Stimulated activated CD8-positive, alpha-beta memory T cell treated with anti-CD3 and anti-CD28 coated beads, Interleukin-15, amount 100 ng/mL, for 24 hours (primary cell): Measurements from ENCODE around the gene EMD.
"Not testable (repeated sequence)": the region's sequence is repeated elsewhere in the genome, so short reads cannot be mapped to it uniquely, and the experiment has no call there.

Experiments used
- DNase-seq: peaks from one replicate; pipeline ENCODE4 v3.0.0-alpha.2; 2020; ENCODE audit warnings: low read depth

EMD gene

DNA sequence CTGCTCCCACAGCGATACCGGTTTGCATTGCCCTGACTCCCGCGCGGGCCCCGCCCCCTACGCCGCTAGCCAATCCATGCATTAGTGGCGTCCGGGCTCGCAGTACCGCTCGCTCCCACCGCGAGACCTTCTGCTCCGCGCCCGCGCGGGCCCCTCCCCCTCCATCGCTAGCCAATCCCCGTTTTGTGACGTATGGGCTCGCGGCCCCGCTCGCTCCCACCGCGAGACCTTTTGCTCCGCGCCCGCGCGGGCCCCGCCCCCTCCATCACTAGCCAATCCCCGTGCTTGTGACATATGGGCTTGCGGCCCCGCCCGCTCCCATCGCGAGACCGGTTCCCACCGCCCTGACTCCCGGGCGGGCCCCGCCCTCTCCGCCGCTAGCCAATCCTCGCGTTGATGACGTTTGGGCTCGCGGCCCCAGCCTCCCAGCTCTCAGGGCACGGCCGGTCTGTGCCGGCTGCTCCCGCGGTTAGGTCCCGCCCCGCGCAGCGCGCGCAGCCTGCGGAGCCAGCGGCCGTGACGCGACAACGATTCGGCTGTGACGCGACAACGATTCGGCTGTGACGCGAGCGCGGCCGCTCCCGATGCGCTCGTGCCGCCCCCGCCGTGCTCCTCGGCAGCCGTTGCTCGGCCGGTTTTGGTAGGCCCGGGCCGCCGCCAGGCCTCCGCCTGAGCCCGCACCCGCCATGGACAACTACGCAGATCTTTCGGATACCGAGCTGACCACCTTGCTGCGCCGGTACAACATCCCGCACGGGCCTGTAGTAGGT lies at the start of gene EMD:
TSS of gene EMD (plus strand) at position 497 of the 770 bp plus-strand sequence. CDS start at position 687, 190 bp downstream.
- DNase-seq: peak; percentile 79

DNA sequence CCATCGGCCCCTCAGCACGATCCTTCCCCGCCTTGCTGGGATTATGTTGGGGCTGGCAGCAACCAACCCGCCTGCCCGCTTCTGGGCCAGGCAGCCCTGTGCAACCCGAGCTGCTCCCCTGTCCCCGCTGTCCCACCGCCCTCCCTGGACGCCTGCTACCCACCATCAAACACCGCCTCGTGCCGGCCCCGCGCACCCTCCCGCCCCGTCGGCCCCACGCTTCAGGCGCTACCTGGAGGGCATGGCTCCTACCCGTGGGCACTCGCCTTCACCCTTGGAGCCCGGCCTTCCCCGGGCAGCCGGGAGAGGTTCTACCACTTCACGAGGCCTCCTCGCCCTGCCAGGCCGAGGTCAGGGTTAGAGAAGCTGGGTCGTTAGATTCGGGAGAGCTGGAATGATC lies 46.5 kb upstream of the EMD start:
- no peak for DNase-seq

DNA sequence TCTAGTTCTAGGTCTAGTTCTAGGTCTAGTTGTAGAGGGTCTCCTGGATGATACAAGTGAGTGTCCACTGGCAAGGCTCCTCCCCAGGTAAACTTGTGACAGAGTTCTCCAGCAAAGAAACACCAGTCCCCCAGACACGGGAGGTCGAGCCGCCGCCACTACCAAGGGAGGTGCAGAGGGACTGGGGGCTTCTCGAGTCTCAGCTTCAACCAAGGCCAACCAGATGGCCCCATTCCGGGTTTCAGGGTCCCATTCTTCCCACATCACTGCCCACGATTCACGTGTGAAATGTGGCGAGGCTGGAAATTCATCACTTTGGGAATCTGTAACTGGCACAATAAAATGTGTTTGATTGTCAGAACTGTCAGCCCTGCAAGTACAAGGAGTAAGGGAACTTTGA lies 46.0 kb upstream of the EMD start:
- DNase-seq: no peak

DNA sequence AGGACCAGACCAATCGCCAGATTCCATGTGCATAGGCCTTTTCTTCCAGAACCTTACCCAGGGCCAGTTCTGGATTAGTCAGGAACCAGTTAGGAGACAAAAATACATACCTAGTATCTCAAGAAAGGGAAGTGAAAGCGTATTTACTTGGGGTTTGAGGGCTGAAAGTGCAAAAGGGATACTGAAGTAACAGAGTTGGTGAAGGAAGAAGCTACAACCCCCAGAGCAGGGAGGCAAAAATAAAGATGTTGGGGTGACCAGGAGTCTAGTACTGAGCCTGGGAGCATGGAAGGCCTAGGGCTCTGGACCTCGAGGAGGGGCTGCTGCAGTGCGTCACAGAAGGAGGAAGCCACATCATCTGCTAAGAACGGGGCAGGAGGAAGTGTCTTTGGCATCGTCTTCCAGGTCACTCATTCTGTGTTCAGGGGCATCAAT lies 45.2 kb upstream of the EMD start:
- no peak for DNase-seq

DNA sequence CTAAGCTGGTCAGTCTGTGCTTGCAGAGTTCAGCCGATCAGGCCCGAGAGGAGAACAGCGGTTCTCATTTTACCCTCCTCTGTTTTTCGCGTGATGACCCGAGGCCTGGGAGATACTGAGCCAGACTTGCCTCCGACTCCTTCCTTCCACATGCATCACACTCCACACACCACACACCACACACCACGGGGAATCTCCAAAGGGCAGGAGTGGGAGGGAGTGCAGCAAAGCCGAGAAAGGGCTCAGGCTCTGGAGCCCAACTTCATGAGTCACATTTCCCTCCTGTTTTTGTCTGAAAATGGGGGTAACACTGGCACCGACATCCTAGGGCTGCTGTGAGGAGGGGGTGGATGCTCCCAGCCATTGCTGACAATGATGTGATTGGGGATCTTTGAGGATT lies 44.6 kb upstream of the EMD start:
- DNase-seq: no peak

DNA sequence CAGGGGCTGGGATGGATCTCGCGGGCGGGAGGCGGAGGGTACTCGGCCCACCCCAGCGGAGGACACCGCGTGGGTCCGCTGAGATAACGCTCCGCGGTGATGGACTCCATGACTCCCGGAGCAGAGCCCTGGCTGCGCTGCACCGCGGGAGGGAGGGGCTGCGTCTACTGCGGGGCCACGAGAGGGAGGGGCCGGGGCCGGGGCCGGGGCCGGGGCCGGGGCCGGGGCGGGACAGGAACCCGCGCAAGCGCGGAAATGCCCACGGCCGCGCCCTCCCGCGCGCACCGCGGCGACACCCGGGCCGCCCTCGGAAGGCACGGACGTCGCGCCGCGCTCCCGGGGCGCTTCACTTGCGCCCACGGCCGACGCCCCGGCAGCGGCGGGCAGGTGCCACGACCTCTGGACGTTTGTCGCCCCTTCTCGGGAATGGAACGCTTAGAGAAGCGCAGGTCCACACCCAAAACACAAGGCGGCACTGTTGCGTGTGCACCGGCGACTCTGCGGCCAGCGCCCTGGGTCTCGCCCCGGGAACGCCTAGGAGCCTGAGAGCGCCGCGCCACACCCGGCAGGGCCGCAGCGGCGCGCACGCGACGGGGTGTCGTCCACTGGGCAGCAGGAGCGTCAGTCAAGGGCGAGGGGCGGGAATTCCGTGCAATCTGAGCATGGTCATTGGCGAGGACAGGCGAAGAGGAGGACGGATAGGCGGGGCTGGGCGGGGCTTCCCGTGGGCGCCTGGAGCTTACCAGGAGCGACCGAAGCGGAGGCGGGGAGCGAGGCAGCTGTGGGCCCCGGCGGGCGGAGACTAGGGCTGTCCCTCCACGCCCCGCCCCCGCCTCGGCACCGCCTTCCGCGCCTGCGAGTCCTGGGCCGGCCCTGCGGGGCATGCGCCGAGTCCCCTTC lies 37.4 kb upstream of the EMD start:
- DNase-seq: not testable (repeated sequence)

DNA sequence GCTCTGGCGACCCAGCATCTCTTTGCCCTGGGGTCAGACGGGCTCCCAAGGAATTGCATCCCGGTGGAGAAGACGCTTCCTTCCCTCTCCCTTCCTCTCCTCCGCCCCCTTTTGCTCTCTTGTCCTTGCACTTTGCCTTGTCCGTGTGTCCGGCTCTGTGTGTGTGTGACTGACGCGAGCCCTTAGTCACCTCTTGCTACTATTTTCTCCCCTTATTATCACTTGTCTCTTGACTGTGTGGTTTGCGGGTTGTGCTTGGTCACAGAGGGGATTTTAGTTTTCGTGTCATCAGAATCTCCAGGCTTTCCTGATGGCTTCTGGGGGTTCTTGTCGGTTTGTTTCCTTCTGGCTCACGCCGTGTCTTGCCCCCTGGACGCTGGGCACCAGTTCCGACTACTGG lies 36.0 kb upstream of the EMD start:
- DNase-seq: not testable (repeated sequence)

DNA sequence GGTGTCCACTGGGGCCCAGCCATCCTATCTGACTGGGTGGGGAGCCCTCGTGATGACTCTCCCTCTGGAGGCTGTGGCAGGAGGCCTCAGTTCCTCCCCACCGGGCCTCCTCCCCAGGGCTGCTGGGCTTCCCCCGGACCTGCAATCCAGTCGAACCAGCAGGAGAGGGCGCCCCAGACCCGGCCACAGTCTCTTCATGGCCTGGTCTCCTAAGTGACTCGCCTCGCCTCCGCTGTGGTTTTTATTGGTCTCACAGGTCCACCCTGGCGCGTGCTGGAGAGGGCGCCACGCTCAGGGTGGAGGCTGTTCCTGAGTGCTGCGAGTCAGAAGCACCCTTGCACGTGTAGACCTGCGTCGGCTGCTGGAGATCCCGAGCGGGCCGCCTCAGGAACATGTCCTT lies 35.5 kb upstream of the EMD start:
- DNase-seq: not testable (repeated sequence)

DNA sequence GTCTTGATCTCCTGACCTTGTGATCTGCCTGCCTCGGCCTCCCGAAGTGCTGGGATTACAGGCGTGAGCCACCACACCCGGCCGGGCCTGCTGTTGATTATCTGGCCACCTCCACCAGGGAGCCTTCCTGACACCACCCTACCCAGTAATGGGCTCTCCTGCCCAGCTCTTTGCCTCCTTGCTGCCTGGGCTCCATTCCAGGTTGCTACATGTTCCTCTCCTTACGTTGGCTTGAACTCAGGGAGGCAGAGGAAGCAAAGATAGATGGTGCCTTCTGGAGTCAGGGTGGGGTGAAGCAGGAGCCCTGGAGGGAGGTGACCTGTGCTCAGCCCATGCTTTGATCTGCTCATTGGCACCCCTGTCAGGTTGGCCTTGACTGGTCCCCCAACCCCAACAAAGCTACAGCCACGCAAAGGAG lies 31.0 kb upstream of the EMD start:
- DNase-seq: no peak

DNA sequence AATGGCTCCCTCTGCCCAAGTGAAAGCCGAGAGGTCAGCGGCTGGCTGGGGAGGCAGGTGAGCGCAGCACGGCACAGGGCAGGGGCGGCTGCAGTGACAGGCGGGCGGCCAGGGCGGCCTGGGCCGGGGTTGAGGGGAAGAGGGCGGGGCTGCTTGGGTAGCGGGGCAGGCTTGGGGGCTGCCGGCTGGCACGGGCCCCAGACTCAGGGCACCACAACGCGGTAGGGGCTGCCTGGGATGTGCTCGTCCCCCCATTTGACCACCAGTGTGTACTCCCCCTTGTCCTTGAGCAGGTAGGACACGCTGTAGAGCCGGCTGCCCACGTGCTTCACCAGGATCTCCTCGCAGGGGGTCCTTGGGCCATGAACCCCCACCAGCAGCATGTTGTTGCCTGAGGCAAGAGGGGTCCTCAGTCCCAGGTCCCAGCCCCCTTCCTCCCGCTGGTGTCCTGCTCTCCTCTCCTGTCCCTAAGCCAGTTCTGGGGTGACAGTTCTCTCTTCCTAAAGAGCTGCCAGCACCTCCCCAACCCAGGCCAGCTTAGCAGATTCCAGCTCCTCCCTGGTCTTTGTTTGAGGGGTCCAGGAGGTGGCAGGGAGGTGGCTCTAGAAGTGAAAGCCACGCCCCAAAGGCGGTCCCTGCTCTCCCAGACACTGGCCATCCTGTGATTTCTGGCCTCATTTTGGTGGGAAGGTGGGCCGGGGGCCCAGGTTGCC lies 30.3 kb upstream of the EMD start:
- DNase-seq: no peak

DNA sequence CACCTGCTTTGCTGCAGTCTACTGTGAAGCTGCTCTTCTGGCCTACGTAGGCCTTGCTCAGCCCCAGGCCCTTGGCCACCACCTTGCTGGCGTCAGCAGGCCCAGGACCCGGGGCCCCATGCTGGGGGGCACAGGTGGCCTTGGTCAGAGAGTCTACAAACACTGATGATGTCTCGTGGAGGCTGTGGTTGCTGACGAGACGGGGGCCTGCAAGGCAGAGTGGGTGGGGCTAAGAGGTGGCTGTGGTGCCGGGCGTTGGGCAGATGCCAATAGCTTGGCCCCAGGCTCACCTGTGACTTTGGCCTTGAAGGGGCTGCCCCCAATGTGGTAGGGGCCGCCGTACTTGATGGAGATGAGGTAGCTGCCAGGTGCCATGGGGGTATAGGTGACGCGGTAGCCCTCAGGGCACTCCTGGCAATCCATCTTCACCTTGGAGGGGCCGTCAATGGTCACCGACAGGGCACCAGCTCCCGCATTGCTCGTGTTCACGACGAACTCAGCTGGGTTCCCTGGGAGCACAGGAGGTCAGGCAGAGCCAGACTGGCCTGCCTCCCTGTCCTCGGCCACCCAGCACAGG lies 29.6 kb upstream of the EMD start:
- no peak for DNase-seq

DNA sequence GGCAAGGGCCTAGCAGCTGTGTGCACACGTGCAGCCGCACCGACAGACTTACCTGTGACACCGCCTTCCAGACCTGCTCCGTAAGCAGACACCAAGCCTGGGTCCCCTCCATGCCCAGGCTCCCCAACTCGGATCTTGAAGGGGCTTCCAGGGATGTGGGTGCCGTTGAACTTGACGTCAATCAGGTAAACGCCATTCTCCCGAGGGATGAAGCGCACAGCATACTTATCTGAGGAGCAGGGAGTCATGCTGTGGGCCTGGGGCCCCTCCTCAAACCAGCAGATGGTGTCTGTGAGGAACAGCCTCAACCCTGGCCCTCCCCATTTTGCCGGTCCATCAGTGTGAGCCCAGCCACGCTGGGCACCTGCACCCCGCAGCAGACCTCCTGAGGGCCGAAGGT lies 29.1 kb upstream of the EMD start:
- no peak for DNase-seq

DNA sequence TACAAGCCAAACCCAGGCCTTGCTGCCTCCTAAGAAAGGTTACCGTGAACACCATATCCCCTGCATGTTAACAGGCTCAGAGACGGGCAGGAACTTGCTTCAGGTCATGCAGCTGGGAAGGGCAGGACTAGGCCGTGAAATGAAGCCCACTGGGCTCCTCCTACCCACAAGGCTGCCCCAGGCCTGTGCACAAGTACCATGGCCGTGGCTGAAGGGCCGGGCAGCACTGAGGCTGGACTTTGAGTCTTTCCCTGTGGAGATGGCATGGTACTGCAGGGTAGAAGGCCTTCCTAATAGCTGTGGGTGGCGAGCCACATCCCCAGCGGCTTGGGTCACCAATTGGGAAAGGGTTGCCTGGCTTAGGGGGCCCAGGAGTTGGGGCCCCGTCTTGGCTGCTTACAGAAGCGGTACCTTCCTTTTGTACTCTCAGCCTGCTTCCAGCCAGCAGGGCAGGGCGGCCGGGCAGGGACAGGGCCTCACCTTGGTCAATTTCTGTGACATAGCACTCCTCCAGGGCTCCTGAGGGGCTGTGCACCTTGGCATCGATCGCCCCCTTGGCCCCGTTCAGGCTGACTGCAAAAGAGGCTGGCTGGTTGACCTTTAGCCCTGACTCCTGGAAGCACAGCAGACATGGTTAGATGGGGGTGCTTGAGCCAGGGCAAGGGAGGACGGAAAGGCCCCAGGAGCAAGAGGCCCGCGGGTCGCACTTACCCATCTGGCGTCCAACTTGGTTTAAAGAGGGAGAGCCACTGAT lies 28.5 kb upstream of the EMD start:
- no peak for DNase-seq

DNA sequence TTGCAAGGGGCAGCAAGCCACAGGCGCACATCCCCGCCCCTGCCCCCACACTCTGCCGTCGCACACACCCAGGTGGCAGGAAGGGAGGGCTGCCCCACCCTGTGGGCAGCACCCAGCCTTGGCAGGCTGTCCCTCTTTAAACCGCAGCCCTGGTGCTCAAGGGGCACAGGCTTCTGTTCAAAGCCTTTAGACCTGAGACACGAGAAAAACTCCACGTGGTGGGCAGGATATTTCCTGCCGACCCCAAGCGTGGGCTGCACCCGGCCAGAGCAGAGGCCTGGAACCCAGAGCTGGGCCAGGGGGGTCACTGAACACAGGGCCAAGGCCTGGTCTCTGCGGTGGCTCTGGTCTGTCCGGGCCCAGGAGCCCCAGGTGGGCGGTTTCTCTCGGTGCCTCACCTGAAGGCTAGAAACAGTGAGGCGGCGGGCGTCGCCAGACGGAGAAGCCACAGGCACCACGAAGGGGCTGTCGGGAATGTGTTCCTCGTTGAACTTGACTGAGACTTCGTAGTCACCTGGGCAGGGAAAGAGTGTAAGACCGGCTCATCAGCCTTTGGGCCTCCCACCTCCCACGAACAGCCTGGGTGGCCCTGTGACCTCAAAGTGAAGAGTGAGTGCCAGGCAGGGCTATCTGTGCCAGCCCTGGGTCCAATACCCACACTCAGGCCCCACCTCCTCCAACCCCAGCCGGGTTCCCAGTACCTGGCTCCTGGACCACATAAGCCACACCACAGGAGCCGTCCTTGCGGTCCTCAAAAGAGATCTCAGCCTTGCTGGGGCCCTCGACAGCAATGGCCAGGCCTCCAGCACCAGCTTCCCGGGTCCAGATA lies 27.7 kb upstream of the EMD start:
- no peak for DNase-seq

DNA sequence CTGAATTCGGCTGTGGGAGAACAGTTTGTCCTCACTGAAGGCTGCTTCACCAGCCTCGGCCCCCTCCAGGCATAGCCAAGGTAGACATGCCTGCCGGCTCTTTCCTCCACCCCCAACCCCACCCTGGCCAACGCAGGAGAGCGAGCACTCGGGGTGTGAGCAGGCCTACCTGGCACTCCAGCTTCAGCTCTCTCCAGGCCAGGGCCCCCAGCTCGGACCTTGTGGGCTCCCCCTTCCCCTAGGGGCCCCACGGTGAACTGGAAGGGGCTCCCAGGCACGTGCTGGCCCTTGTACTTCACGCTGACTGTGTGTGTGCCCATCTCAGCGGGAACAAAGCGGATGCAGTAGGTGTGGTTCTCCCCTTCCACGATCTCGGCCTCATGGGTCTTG lies 27.1 kb upstream of the EMD start:
- no peak for DNase-seq

DNA sequence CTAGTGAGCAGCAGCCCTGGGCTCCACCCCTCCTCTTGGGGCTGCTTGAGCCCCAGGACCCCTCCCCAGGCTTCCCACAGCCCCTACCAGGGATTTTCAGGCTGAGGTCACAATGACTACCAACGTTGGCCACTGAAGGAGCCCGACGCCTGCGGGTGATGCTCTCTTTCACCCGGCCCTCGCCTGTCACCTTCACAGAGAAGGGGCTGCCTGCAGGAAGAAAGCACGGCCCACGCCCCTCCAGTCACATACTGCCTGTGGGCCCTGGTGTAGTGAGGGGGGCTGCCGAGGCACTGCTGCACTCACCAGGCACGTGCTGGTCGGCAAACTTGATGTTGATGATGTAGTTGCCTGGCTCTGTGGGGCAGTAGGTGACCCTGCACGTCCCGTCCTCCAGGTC lies 26.6 kb upstream of the EMD start:
- DNase-seq: no peak

DNA sequence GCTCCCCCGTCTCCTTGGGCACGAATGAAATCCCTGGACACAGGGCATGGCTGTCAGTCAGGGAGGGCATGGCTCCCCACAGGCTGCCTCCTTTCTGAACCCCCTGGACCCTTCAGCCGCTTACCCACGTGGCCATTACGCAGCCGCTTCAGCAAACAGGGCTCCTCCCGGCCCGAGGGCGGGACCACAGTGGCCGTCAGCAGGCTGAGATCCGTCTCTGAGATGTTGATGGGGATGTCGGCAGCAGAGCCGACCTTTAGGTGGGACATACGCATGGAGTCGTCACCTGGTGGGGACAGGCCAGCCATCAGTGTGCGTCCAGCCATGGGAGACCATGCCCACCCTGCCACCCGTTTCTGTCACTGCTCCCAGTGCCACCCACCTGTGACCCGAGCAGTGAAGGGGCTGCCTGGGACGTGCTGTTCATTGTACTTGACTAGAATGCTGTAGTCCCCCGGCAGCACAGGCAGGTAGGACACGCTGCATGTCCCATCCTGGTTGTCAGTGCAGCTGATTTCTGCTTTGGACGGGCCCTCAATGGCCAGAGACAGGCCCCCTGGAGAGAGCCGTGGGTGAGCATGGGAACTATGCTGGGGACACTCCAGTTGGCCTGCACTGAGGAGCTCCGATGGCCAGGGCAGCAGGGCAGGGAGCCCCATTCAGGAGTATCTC lies 25.8 kb upstream of the EMD start:
- DNase-seq: no peak

DNA sequence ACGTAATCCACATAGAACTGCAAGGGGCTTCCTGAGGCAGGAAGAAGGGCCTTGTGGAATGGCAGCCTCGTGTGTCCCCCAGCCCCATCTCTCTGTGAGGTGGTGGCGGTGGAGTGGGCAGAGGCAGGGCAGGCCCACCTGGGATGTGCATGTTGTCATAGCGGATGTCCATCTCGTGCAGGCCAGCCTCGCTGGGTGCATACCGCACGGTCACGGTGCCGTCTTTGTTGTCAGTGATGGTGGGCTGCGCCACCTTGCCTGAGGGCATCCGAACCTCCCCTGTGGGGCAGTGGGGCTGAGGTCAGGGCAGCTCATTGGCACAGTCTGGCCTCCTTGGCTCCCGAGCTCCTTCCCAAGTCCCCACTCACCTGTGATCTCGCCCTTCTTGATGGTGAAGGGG lies 25.1 kb upstream of the EMD start:
- DNase-seq: no peak

DNA sequence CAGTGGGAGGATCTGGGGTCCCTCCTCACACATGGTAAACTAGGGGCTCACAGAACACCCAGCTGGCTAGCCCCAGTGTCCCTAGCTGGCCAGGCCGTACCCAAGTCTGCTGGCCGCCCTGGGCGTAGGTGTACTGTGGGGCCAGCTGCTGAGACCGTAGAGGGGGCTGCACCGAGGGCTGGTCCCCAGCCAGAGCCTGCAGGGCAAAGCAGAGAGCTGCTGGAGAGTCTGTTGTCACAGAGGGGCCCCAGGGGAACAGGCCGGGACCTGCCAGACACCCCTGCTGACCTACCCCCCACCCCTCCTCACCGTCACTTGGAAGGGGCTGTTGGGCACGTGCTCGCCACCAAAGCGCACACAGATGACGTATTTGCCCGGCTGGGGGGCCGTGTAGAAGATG lies 24.6 kb upstream of the EMD start:
- DNase-seq: no peak
